Neuronal stem cell (in vitro differentiated cells): ENCODE data around the gene ZNF334.

Experiments used
- DNase-seq: peaks from one replicate; pipeline ENCODE4 v3.0.0-alpha.2; 2013; ENCODE audit warnings: low spot score
- H2AFZ ChIP-seq: one replicate; pipeline ENCODE4 v1.6.1; 2013; ENCODE audit warnings: mild to moderate bottlenecking, low read length, inconsistent platforms
- H2AK5ac ChIP-seq: 2 replicates; pipeline ENCODE4 v1.6.1; 2013; ENCODE audit warnings: low read depth, mild to moderate bottlenecking, inconsistent platforms, low read length, moderate library complexity, mixed read lengths
- H2BK120ac ChIP-seq: 2 replicates; pipeline ENCODE4 v1.6.1; 2013; ENCODE audit warnings: low read depth, mild to moderate bottlenecking, inconsistent platforms, low read length, moderate library complexity, mixed read lengths
- H2BK12ac ChIP-seq: one replicate; pipeline ENCODE4 v1.6.1; 2013; ENCODE audit warnings: low read length, inconsistent platforms
- H2BK15ac ChIP-seq: 2 replicates; pipeline ENCODE4 v1.6.1; 2013; ENCODE audit warnings: mild to moderate bottlenecking, low read length, inconsistent platforms, mixed read lengths
- H2BK5ac ChIP-seq: one replicate; pipeline ENCODE4 v1.6.1; 2013; ENCODE audit warnings: inconsistent platforms, mild to moderate bottlenecking, low read length, moderate library complexity
- H3K14ac ChIP-seq: one replicate; pipeline ENCODE4 v1.6.1; 2013; ENCODE audit warnings: low read length, inconsistent platforms
- H3K18ac ChIP-seq: 2 replicates; pipeline ENCODE4 v1.6.1; 2013; ENCODE audit warnings: low read length, inconsistent platforms
- H3K23ac ChIP-seq: 2 replicates; pipeline ENCODE4 v1.6.1; 2013; ENCODE audit warnings: low read depth, mild to moderate bottlenecking, mixed read lengths, low read length, inconsistent platforms; ENCODE audit not compliant: poor library complexity
- H3K27ac ChIP-seq: replicated peaks from 3 replicates; pipeline ENCODE4 v1.5.1; 2013; ENCODE audit warnings: low read length, inconsistent platforms
- H3K27me3 ChIP-seq, 3 experiments: 2 replicates each; pipeline ENCODE4 v1.6.1; 2013; ENCODE audit warnings: low read length in 3 of 3, mild to moderate bottlenecking in 2 of 3, inconsistent platforms in 1 of 3, low read depth in 1 of 3, mixed read lengths in 1 of 3, moderate library complexity in 1 of 3; ENCODE audit not compliant: control insufficient read depth in 3 of 3, insufficient read depth in 3 of 3
- H3K36me3 ChIP-seq, 2 donors: replicated peaks in 1 of 2; 2 replicates each; pipeline ENCODE4 v1.6.1; 2013; ENCODE audit warnings: low read length in 2 of 2; ENCODE audit not compliant: control insufficient read depth in 2 of 2, insufficient read depth in 2 of 2
- H3K4ac ChIP-seq: 2 replicates; pipeline ENCODE4 v1.6.1; 2013; ENCODE audit warnings: inconsistent platforms, mild to moderate bottlenecking, low read length, moderate library complexity
- H3K4me1 ChIP-seq, 2 donors: 1 replicate in 1 of 2; 2 replicates in 1 of 2; pipeline ENCODE4 v1.6.1; 2013; ENCODE audit warnings: low read length in 2 of 2, low read depth in 1 of 2; ENCODE audit not compliant: control insufficient read depth in 2 of 2, insufficient read depth in 1 of 2
- H3K4me2 ChIP-seq: one replicate; pipeline ENCODE4 v1.6.1; 2013; ENCODE audit warnings: mild to moderate bottlenecking, low read length, inconsistent platforms; ENCODE audit not compliant: insufficient read depth, poor library complexity, severe bottlenecking
- H3K4me3 ChIP-seq, 2 donors: 2 replicates each; pipeline ENCODE4 v1.5.1; 2013; ENCODE audit warnings: low read length in 2 of 2, mild to moderate bottlenecking in 2 of 2, inconsistent platforms in 1 of 2, moderate library complexity in 1 of 2
- H3K79me1 ChIP-seq: one replicate; pipeline ENCODE4 v1.6.1; 2013; ENCODE audit warnings: low read depth, mild to moderate bottlenecking, inconsistent platforms, low read length, moderate library complexity
- H3K9ac ChIP-seq: one replicate; pipeline ENCODE4 v1.6.1; 2013; ENCODE audit warnings: mild to moderate bottlenecking, low read depth, low read length, inconsistent platforms; ENCODE audit not compliant: poor library complexity
- H3K9me3 ChIP-seq, 2 donors: replicated peaks in 1 of 2; 2 replicates each; pipeline versions ENCODE3 to v1.6.1; 2013; ENCODE audit warnings: low read length in 2 of 2, mild to moderate bottlenecking in 2 of 2, inconsistent platforms in 1 of 2, low read depth in 1 of 2, mixed read lengths in 1 of 2, moderate library complexity in 1 of 2; ENCODE audit not compliant: control insufficient read depth in 2 of 2, insufficient read depth in 1 of 2
- H4K8ac ChIP-seq: one replicate; pipeline ENCODE4 v1.6.1; 2013; ENCODE audit warnings: low read depth, mild to moderate bottlenecking, inconsistent platforms, low read length, moderate library complexity
- H4K91ac ChIP-seq: one replicate; pipeline ENCODE4 v1.6.1; 2013; ENCODE audit warnings: low read length, low read depth, mild to moderate bottlenecking, inconsistent platforms; ENCODE audit not compliant: poor library complexity
- WGBS, 2 donors: extraction: QIAGEN DNeasy Blood & Tissue Kit; methylation state at CpG; one replicate each; pipeline ENCODE4 v1.1.7; 2013; ENCODE audit warnings: missing lambda C conversion rate in 2 of 2, mixed read lengths in 1 of 2; ENCODE audit not compliant: insufficient read length in 2 of 2, insufficient replicate concordance in 1 of 2; ENCODE audit errors: extremely low coverage in 2 of 2; 5-methylcytosine and 5-hydroxymethylcytosine counted together

ZNF334 gene

DNA sequence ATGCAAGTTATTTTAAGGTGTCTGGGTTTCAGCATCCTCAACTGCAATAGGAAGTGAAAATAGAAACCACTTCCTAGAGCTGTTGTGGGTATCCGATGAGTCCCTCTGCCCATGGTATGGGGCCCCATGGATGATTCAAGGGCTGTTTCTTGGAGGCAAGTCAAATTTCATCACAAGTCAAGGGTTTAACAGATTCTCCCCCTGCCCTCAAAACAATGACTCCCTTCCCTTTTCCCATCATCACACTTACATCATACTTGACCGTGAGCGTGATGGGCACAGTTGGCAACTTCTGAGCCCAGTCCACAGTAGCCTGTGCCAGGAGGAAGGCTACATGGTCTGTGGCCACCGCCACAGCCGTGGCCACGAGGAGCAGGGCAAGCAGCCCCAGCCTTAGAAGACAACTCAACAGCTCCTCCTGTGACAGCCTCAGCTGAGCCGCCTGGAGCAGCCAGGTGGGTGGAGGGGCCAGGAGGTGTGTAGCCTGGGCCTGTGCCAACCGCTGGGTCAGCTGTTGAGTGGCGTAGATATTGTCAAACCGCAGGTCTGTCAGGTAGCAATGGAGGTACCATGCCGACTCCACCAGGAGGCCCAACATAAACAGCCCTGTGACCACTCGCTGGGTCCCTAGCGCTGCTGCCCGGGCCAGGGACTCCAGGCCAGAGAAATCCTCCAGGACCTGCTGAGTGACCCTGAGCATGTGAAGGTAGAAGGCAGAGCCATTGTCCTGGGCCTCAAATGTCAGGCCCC, 31.9 kb upstream of the ZNF334 start:
- H2BK5ac ChIP-seq = no peak overlapping the region
- peak overlapping the region; percentile 30 for H2AK5ac ChIP-seq
- H4K91ac ChIP-seq = peak overlapping the region; percentile 6
- no peak for DNase-seq
- no peak overlapping the region for H3K4me2 ChIP-seq
- H3K23ac ChIP-seq = no peak overlapping the region
- H3K27me3 ChIP-seq = no peaks in the 10 kb centered on the region
- WGBS, 2 donors = no CpG with 5 or more reads among the region's 14 CpGs
- no peak overlapping the region for H2BK15ac ChIP-seq
- no peaks in the 10 kb centered on the region for H3K79me1 ChIP-seq
- H3K36me3 ChIP-seq = no peaks in the 10 kb centered on the region
- H3K18ac ChIP-seq = peak overlapping the region; percentile 5
- peak overlapping the region; percentile 24 for H2BK12ac ChIP-seq
- no peaks in the 10 kb centered on the region for H3K9me3 ChIP-seq
- no peak overlapping the region for H3K4me3 ChIP-seq
- H4K8ac ChIP-seq = no peak overlapping the region
- no peaks in the 10 kb centered on the region for H3K4me1 ChIP-seq
- no peak overlapping the region for H3K9ac ChIP-seq
- no peak overlapping the region for H2BK120ac ChIP-seq
- no peak overlapping the region for H3K27ac ChIP-seq
- H3K4ac ChIP-seq = no peak overlapping the region
- no peak overlapping the region for H2AFZ ChIP-seq
- H3K14ac ChIP-seq = peak overlapping the region; percentile 12

DNA sequence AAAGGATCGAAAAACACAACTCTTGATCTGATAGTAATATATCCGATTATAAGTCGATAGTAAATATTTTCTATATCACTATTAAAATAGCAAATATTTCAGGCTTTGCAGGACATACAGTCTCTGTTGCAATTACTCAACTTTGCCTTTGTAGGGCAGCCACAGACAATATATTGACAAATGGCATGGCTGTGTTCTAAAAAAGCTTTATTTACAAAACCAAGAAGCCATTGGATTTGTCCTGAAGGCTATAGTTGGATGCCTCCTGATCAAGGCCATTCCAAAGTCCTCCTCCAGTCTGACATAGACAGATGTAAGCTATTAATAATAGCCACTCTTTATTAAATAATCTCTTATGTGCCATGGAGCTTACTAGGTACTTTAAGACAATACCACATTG, 31.2 kb upstream of the ZNF334 start:
- no peak overlapping the region for H3K9ac ChIP-seq
- H2BK15ac ChIP-seq = no peak overlapping the region
- H3K27me3 ChIP-seq = no peaks in the 10 kb centered on the region
- no peak for DNase-seq
- H2AK5ac ChIP-seq = no peak overlapping the region
- no peaks in the 10 kb centered on the region for H3K79me1 ChIP-seq
- no peaks in the 10 kb centered on the region for H3K4me1 ChIP-seq
- no peak overlapping the region for H2BK5ac ChIP-seq
- H3K9me3 ChIP-seq = no peaks in the 10 kb centered on the region
- no peak overlapping the region for H3K27ac ChIP-seq
- H4K91ac ChIP-seq = no peak overlapping the region
- no peak overlapping the region for H3K18ac ChIP-seq
- no peak overlapping the region for H4K8ac ChIP-seq
- H3K4ac ChIP-seq = no peak overlapping the region
- no CpG with 5 or more reads among the region's 3 CpGs for WGBS, 2 donors
- H2BK12ac ChIP-seq = no peak overlapping the region
- H2BK120ac ChIP-seq = no peak overlapping the region
- H3K4me3 ChIP-seq = no peak overlapping the region
- H3K14ac ChIP-seq = no peak overlapping the region
- H3K23ac ChIP-seq = no peak overlapping the region
- no peak overlapping the region for H3K4me2 ChIP-seq
- no peak overlapping the region for H2AFZ ChIP-seq
- no peaks in the 10 kb centered on the region for H3K36me3 ChIP-seq

DNA sequence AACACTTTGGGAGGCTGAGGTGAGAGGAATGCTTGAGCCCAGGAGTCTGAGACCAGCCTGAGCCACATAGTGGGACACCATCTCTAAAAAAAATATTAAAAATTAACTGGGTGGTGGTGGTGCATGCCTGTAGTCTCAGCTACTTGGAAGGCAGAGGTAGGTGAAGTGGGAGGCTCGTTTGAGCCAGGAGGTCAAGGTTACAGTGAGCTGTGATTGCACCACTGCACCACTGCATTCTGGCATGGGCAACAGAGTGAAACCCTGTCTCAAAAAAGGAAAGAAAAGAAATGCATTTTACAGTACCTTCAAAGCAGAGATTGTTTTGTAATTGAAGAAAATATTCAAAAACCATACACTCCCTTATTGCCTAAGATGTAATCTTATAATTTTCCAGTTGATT, 30.6 kb upstream of the ZNF334 start:
- no peak overlapping the region for H4K8ac ChIP-seq
- no peak overlapping the region for H2BK15ac ChIP-seq
- no peak overlapping the region for H2AK5ac ChIP-seq
- H3K4me3 ChIP-seq = no peak overlapping the region
- no peak overlapping the region for H2BK120ac ChIP-seq
- H3K4me2 ChIP-seq = no peak overlapping the region
- no peaks in the 10 kb centered on the region for H3K79me1 ChIP-seq
- H3K9me3 ChIP-seq = no peaks in the 10 kb centered on the region
- no peak overlapping the region for H3K4ac ChIP-seq
- H3K4me1 ChIP-seq = no peaks in the 10 kb centered on the region
- no peak overlapping the region for H3K27ac ChIP-seq
- WGBS, 2 donors = no CpG with 5 or more reads among the region's 1 CpG
- H4K91ac ChIP-seq = no peak overlapping the region
- no peak overlapping the region for H2AFZ ChIP-seq
- H3K9ac ChIP-seq = no peak overlapping the region
- no peak overlapping the region for H3K18ac ChIP-seq
- H2BK12ac ChIP-seq = no peak overlapping the region
- H3K27me3 ChIP-seq = no peaks in the 10 kb centered on the region
- no peak overlapping the region for H3K23ac ChIP-seq
- no peaks in the 10 kb centered on the region for H3K36me3 ChIP-seq
- no peak overlapping the region for H3K14ac ChIP-seq
- no peak overlapping the region for H2BK5ac ChIP-seq
- no peak for DNase-seq

DNA sequence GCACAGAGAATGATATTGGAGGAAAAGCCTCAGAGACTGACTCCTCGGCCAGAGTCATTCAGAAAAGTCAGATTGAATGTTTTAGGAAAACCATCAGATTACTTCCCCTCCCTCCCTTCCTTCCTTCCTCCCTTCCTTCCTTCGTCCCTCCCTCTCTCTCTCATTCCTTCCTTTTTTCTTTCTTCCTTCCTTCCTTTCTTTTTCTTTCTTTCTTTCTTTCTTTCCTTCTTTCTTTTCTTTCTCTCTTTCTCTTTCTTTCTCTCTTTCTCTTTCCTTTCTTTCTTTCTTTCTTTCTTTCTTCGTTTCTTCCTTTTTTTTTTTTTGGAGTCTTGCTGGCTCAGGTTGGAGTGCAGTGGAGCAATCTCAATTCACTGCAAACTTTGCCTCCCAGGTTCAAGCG, 29.7 kb upstream of the ZNF334 start:
- Histone ChIP-seq H3K23ac (no peak overlapping the region), H3K36me3 (no peaks in the 10 kb centered on the region), H2BK15ac (no peak overlapping the region), H3K9me3 (no peaks in the 10 kb centered on the region), H4K8ac (no peak overlapping the region), H2BK12ac (no peak overlapping the region), H3K18ac (no peak overlapping the region), H2AFZ (no peak overlapping the region), H3K4ac (no peak overlapping the region), H3K4me2 (no peak overlapping the region), H2AK5ac (no peak overlapping the region), H3K4me3 (no peak overlapping the region), H2BK5ac (no peak overlapping the region), H3K9ac (no peak overlapping the region), H3K27ac (no peak overlapping the region), H3K14ac (no peak overlapping the region), H3K4me1 (no peaks in the 10 kb centered on the region), H3K79me1 (no peaks in the 10 kb centered on the region), H3K27me3 (no peaks in the 10 kb centered on the region), H4K91ac (no peak overlapping the region), H2BK120ac (no peak overlapping the region)
- no CpG with 5 or more reads among the region's 4 CpGs for WGBS, 2 donors
- DNase-seq = no peak
